ENCODE data around the gene ARRB1.
"Not testable (repeated sequence)": the region's sequence is repeated elsewhere in the genome, so short reads cannot be mapped to it uniquely, and the experiment has no call there.

Gene ARRB1

GRCh38 chr11:75333807-75334140 lies 17.7 kb downstream of the ARRB1 start:
- in situ Hi-C loops (cut with HindIII; ENCODE audit: low pct_unique_long_range_greater_than_20kb, low sequenced_read_pairs): no loop called here
- DNase-seq (ENCODE audit: low read depth in 1 of 2, low spot score in 1 of 2): peak in 1 of 2 experiments; percentile 83
- no peak for TF ChIP-seq JUND (IDR thresholded peaks at IDR 0.05; ENCODE audit: low read depth)

DNA sequence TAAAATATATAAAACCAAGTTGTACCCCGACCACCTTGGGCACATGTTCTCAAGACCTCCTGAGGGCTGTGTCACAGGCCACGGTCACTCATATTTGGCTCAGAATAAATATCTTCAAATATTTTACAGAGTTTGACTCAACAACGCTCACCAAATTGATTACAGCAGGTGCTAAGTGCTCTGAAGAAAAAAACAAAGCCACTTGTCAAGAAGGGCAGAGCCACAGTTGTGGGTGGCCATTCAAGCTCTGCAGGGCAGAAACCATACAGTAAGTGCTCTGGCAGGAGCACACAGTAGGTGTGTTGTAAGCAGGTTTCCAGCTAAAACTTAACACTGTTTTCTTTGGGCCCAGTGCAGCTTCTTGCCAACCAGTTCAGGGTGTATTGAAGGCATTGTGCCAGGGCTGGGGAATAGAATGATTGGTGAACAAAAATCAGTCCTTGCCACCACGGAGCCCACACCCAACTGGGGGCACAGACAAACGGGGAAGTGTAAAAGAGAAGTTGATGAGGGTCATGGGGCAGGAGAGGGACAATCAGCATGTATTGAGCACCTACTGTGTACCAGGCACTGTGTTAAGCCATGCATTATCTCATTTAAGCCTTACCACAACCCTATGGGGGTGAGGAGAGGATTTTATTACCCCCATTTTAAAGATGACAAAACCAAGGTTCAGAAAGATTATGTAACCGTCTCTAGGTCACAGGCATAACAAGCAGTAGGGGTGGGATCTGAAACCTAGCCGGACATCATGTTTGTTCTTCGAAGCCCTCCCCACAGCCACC lies 18.2 kb downstream of the ARRB1 start:
- no peak for DNase-seq (ENCODE audit: low read depth in 1 of 2, low spot score in 1 of 2)
- in situ Hi-C loops (cut with HindIII; ENCODE audit: low pct_unique_long_range_greater_than_20kb, low sequenced_read_pairs): no loop called here
- TF ChIP-seq JUND (IDR thresholded peaks at IDR 0.05; ENCODE audit: low read depth): no peak

- in situ Hi-C loops (cut with HindIII; ENCODE audit: low pct_unique_long_range_greater_than_20kb, low sequenced_read_pairs); DNase-seq (ENCODE audit: low read depth in 1 of 2, low spot score in 1 of 2): not testable (repeated sequence)
Measured at GRCh38 chr11:75331761-75332160, 19.7 kb downstream of the ARRB1 start.

- DNase-seq (ENCODE audit: low read depth in 1 of 2, low spot score in 1 of 2); in situ Hi-C loops (cut with HindIII; ENCODE audit: low pct_unique_long_range_greater_than_20kb, low sequenced_read_pairs): not testable (repeated sequence)
Measured at GRCh38 chr11:75331304-75331703, 20.2 kb downstream of the ARRB1 start.

DNA sequence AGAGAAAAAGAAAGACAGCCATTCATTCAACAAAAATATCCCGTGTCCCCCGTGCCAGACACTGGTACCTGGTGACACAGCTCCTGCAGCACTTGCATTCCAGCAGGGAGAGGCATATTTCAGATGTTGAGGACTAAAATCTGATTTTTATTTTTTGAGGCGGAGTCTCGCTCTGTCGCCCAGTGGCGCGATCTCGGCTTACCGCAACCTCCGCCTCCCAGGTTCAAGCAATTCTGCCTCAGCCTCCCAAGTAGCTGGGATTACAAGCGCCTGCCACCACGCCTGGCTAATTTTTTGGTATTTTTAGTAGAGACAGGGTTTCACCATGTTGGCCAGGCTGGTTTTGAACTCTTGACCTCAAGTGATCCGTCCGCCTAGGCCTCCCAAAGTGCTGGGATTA lies 20.6 kb downstream of the ARRB1 start:
- DNase-seq (ENCODE audit: low read depth in 1 of 2, low spot score in 1 of 2): not testable (repeated sequence)

GRCh38 chr11:75330291-75330690 lies 21.2 kb downstream of the ARRB1 start:
- in situ Hi-C loops (cut with HindIII; ENCODE audit: low pct_unique_long_range_greater_than_20kb, low sequenced_read_pairs): no loop called here
- DNase-seq (ENCODE audit: low read depth in 1 of 2, low spot score in 1 of 2): no peak
- TF ChIP-seq JUND (IDR thresholded peaks at IDR 0.05; ENCODE audit: low read depth): no peak

More for the DNA sequence above, 20.6 kb downstream of the ARRB1 start:
- in situ Hi-C loops (cut with HindIII; ENCODE audit: low pct_unique_long_range_greater_than_20kb, low sequenced_read_pairs): not testable (repeated sequence)

DNA sequence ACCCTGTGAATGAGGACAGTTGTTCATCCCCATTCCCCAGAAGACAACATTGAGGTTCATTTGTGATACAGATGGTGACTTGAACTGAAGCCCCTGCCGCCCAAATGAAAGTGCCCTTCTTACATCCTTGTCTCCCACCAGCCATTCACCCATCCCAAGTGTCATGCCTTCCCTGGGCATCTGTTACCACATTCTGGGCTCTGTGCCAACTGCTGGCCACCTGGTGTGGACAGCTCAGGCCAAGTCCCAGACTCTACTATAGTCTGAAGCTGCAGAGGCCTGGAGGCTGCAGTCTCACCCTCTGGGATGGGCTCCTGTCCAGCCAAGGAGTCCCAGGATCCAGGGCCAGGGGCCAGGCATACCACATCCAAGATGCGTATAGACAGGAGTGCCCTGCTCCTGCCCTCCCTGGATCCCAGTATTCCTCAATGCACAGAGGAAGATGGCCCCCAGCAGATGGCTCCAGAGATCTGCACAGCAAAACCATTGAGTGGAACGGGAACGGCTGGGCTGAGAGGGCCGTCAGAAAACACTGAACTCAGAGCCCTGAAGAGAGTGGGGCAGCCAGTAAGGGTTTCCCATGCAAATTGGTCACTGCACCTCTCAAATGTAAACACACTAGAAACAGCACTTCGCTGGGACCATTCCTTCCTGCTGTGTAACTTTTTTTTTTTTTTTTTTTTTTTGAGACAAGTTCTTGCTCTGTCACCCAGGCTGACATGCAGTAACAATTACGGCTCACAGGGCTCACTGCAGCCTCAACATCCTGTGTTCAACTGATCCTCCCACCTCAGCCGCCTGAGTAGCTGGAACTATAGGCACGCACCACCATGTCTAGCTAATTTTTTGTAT lies 22.8 kb downstream of the ARRB1 start:
- peak; percentile 76 to 94 for DNase-seq (ENCODE audit: low read depth in 1 of 2, low spot score in 1 of 2)
- TF ChIP-seq JUND (IDR thresholded peaks at IDR 0.05; ENCODE audit: low read depth): no peak
- in situ Hi-C loops (cut with HindIII; ENCODE audit: low pct_unique_long_range_greater_than_20kb, low sequenced_read_pairs): no loop called here

DNA sequence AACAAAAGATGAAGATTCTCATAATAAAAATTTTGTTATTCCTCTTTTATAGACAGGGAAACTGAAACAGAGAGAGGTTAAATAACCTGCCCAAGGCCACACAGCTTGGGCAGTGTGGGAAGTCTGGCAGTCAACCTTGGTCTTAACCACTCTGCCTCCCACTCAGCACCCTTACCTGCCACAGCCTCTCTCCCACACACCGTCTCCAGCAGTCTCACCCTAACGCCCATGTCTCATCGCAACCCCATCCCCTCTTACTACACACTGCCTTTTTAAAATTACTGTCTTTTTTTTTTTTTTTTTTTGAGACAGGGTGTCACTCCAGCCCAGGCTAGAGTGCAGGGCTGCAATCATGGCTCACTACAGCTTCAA lies 25.0 kb downstream of the ARRB1 start:
- no peak for TF ChIP-seq JUND (IDR thresholded peaks at IDR 0.05; ENCODE audit: low read depth)
- in situ Hi-C loops (cut with HindIII; ENCODE audit: low pct_unique_long_range_greater_than_20kb, low sequenced_read_pairs): no loop called here
- DNase-seq (ENCODE audit: low read depth in 1 of 2, low spot score in 1 of 2): no peak

DNA sequence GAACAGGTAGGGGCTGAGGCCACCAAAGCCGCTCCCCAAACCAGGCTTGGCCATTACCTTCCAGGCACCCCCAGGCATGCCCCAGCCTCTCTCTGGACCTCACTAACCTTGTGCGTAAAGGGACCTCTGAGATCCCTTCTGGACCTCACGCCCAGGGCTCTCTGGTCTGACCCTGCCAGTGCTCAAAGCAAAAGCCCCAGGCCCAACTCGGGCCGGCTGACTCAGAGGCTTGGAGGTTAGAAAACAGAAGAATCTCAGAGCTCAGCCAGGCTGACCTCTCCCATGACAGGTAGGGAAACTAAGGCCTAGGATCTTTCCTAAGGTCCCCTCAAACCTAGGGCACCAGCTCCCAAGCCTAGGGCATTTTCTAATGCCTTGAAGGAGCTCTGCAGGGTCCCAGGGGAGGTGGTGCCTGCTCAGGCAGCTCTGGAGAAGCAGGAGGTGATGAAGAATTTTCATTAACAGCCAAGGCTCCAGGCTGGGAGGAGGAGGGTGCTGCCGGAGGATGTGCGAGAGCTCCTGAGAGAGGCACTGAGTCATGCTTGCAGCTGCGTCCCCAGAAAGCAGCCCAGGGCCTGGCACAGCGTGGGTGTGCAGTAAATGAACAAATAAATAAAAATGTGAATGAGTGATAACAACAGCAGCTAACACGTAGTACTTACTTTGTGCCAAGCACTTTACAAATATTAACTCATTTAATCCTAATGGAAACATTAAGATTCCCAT lies 25.6 kb downstream of the ARRB1 start:
- no peak for TF ChIP-seq JUND (IDR thresholded peaks at IDR 0.05; ENCODE audit: low read depth)
- peak in 1 of 2 experiments; percentile 80 for DNase-seq (ENCODE audit: low read depth in 1 of 2, low spot score in 1 of 2)
- in situ Hi-C loops (cut with HindIII; ENCODE audit: low pct_unique_long_range_greater_than_20kb, low sequenced_read_pairs): no loop called here

- in situ Hi-C loops (cut with HindIII; ENCODE audit: low pct_unique_long_range_greater_than_20kb, low sequenced_read_pairs): no loop called here
- TF ChIP-seq JUND (IDR thresholded peaks at IDR 0.05; ENCODE audit: low read depth): no peak
Measured at GRCh38 chr11:75324740-75325139, 26.7 kb downstream of the ARRB1 start.

DNA sequence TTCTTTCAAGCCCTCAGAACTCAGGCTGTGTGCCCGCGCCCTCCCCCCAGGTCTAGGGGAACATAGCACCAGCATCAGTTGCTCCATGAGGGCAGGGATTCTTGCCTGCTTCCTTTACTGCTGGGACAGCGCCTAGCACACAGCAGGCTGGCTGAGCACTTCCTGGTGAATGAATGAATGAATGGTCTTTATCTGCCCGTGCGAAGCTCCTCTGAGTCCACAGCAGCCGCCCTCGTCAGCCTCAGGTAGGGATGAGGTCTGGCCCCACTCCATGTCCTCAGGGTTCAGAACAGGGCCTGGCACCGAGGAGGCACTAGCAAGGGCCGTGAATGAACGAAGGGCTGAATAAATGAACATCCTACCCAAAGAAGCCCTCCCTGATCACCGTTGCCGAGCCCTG lies 27.3 kb downstream of the ARRB1 start:
- TF ChIP-seq JUND (IDR thresholded peaks at IDR 0.05; ENCODE audit: low read depth): no peak
- DNase-seq (ENCODE audit: low read depth in 1 of 2, low spot score in 1 of 2): no peak
- in situ Hi-C loops (cut with HindIII; ENCODE audit: low pct_unique_long_range_greater_than_20kb, low sequenced_read_pairs): no loop called here

More at GRCh38 chr11:75324740-75325139, 26.7 kb downstream of the ARRB1 start:
- no peak for DNase-seq (ENCODE audit: low read depth in 1 of 2, low spot score in 1 of 2)

DNA sequence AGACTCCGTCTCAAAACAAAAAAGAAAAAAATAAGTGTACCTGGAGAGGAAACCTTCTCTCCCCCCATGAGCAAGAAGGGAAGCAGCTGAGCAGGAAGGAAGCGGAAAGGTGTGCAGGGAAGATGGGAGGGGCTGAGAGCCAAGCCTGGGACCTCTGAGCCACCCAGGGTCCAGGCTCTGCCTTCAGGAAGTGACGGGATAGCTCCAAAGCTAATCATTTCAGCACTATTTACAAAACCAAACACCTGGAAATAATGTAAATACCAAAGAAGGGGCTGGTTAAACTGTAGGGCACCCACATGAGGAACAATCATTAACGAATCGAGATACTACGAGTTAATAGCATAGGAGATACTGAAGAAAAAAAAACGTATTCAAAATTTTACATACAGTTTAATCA lies 27.9 kb downstream of the ARRB1 start:
- TF ChIP-seq JUND (IDR thresholded peaks at IDR 0.05; ENCODE audit: low read depth): no peak
- in situ Hi-C loops (cut with HindIII; ENCODE audit: low pct_unique_long_range_greater_than_20kb, low sequenced_read_pairs): no loop called here

GRCh38 chr11:75320643-75321042 lies 30.8 kb downstream of the ARRB1 start:
- no peak for DNase-seq (ENCODE audit: low read depth in 1 of 2, low spot score in 1 of 2)
- no peak for TF ChIP-seq JUND (IDR thresholded peaks at IDR 0.05; ENCODE audit: low read depth)
- in situ Hi-C loops (cut with HindIII; ENCODE audit: low pct_unique_long_range_greater_than_20kb, low sequenced_read_pairs): no loop called here

More for the DNA sequence above, 27.9 kb downstream of the ARRB1 start:
- no peak for DNase-seq (ENCODE audit: low read depth in 1 of 2, low spot score in 1 of 2)

Measured in T47D (cell line).